GM18867 (cell line): Measurements from ENCODE around the gene MYPN.
A peak's percentile ranks its signal among the peaks of the same experiment; 100 is the strongest.
"Not testable (repeated sequence)": the region's sequence is repeated elsewhere in the genome, so short reads cannot be mapped to it uniquely, and the experiment has no call there.

ENCODE experiments used
- ATAC-seq: cut with Tn5 transposase; IDR thresholded peaks from one replicate; pipeline ENCODE4 v1.9.1; 2021; ENCODE audit warnings: mild to moderate bottlenecking, moderate library complexity; ENCODE audit not compliant: unreplicated experiment

MYPN gene

GRCh38 chr10:68133523-68133922, 24.2 kb downstream of the MYPN start:
- ATAC-seq: no peak

- ATAC-seq: no peak
These were observed 26.1 kb downstream of the MYPN start for GRCh38 chr10:68135362-68135761.

- no peak for ATAC-seq
These were observed 26.9 kb downstream of the MYPN start for GRCh38 chr10:68135922-68136792.

- no peak for ATAC-seq
These were observed 27.9 kb downstream of the MYPN start for GRCh38 chr10:68137171-68137570.

- ATAC-seq: no peak
These were observed 29.2 kb downstream of the MYPN start for GRCh38 chr10:68138526-68138925.

GRCh38 chr10:68139448-68140272, 30.4 kb downstream of the MYPN start:
- no peak for ATAC-seq

- no peak for ATAC-seq
These were observed 33.5 kb downstream of the MYPN start for GRCh38 chr10:68142761-68143160.

- no peak for ATAC-seq
These were observed 35.4 kb downstream of the MYPN start for GRCh38 chr10:68144709-68145108.

GRCh38 chr10:68145705-68146104, 36.4 kb downstream of the MYPN start:
- ATAC-seq: no peak

GRCh38 chr10:68146133-68146532, 36.8 kb downstream of the MYPN start:
- ATAC-seq: no peak

GRCh38 chr10:68151453-68151852, 42.2 kb downstream of the MYPN start:
- ATAC-seq: no peak

- peak; percentile 48 for ATAC-seq
These were observed 44.4 kb downstream of the MYPN start for GRCh38 chr10:68153473-68154210.

GRCh38 chr10:68154211-68154497, 44.9 kb downstream of the MYPN start:
- no peak for ATAC-seq

- ATAC-seq: no peak
These were observed 46.4 kb downstream of the MYPN start for GRCh38 chr10:68155615-68156210.

- ATAC-seq: peak; percentile 43
These were observed 47.3 kb downstream of the MYPN start for GRCh38 chr10:68156373-68157185.

GRCh38 chr10:68157522-68157921, 48.2 kb downstream of the MYPN start:
- ATAC-seq: not testable (repeated sequence)

- no peak for ATAC-seq
These were observed 48.7 kb downstream of the MYPN start for GRCh38 chr10:68158031-68158430.

- ATAC-seq: peak; percentile 94
These were observed 54.4 kb downstream of the MYPN start for GRCh38 chr10:68163735-68164134.

- ATAC-seq: no peak
These were observed 56.4 kb downstream of the MYPN start for GRCh38 chr10:68165643-68166042.

- no peak for ATAC-seq
These were observed 57.7 kb downstream of the MYPN start for GRCh38 chr10:68166871-68167585.
